Ishikawa (cell line): Measurements from ENCODE around the gene PTBP2.

Source experiments
- CEBPB ChIP-seq: IDR thresholded peaks from 2 replicates; pipeline ENCODE4 v1.6.1; 2012
- CREB1 ChIP-seq: IDR thresholded peaks from 2 replicates; pipeline ENCODE4 v1.6.1; 2012; ENCODE audit warnings: low read depth
- EGR1 ChIP-seq: IDR thresholded peaks from 2 replicates; pipeline ENCODE4 v1.6.1; 2012
- EP300 ChIP-seq: IDR thresholded peaks from 2 replicates; pipeline ENCODE4 v1.6.1; 2012; ENCODE audit warnings: borderline replicate concordance
- FOXM1 ChIP-seq: IDR thresholded peaks from 2 replicates; pipeline ENCODE4 v1.6.1; 2012; ENCODE audit warnings: low read depth, borderline replicate concordance
- NFIC ChIP-seq: IDR thresholded peaks from 2 replicates; pipeline ENCODE4 v1.6.1; 2012
- RAD21 ChIP-seq: IDR thresholded peaks from 2 replicates; pipeline ENCODE4 v1.6.1; 2012; ENCODE audit warnings: low read depth
- TAF1 ChIP-seq: IDR thresholded peaks from 2 replicates; pipeline ENCODE4 v1.6.1; 2012; ENCODE audit warnings: low read depth, mild to moderate bottlenecking
- TCF12 ChIP-seq: IDR thresholded peaks from 2 replicates; pipeline ENCODE4 v1.6.1; 2012; ENCODE audit warnings: low read depth
- TEAD4 ChIP-seq: IDR thresholded peaks from 2 replicates; pipeline ENCODE4 v1.6.1; 2012
- YY1 ChIP-seq: IDR thresholded peaks from 2 replicates; pipeline ENCODE4 v1.6.1; 2012; ENCODE audit warnings: low read depth
- ZBTB7A ChIP-seq: IDR thresholded peaks from 2 replicates; pipeline ENCODE4 v1.6.1; 2012; ENCODE audit warnings: low read depth
- TF ChIP-seq, protein P1 (sequence below): IDR thresholded peaks from 2 replicates; pipeline ENCODE4 v1.6.1; 2012; ENCODE audit warnings: low read depth, mild to moderate bottlenecking
- TF ChIP-seq, protein P2 (sequence below): IDR thresholded peaks from 2 replicates; pipeline ENCODE4 v1.6.1; 2012
- TF ChIP-seq, protein P3 (sequence below): IDR thresholded peaks from 2 replicates; pipeline ENCODE4 v1.6.1; 2012

The PTBP2 gene

DNA sequence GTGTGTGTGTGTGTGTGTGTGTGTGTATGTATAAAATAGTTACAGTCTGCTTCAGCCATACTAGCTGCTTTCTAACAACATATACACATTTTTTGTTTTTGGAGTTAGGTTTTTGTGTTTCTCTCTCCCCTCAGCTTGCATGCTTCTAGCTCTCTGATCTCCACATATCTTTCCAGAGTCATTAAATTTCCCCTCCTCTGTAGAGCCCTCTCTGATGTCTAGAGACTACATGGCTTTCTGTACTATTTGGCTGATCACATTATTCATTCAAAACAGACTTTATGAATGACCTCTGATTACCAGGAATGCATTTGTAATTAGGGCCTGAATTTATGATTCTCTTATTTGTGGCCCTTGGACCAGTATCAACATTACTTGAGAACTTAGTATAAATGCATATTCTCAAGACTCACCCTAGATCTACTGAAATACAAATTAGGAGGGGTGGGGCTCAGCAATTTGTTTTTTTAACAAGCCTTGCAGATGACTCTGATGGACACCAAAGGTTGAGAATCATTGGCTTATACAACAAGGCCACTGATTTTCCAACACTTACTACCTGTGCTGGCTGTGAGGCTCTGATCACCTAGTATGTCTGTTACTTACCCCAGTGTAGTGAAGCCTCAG is 104.5 kb downstream of the PTBP2 start:
- TF ChIP-seq NFIC (no peak), YY1 (no peak)
- TF ChIP-seq, protein P1, sequence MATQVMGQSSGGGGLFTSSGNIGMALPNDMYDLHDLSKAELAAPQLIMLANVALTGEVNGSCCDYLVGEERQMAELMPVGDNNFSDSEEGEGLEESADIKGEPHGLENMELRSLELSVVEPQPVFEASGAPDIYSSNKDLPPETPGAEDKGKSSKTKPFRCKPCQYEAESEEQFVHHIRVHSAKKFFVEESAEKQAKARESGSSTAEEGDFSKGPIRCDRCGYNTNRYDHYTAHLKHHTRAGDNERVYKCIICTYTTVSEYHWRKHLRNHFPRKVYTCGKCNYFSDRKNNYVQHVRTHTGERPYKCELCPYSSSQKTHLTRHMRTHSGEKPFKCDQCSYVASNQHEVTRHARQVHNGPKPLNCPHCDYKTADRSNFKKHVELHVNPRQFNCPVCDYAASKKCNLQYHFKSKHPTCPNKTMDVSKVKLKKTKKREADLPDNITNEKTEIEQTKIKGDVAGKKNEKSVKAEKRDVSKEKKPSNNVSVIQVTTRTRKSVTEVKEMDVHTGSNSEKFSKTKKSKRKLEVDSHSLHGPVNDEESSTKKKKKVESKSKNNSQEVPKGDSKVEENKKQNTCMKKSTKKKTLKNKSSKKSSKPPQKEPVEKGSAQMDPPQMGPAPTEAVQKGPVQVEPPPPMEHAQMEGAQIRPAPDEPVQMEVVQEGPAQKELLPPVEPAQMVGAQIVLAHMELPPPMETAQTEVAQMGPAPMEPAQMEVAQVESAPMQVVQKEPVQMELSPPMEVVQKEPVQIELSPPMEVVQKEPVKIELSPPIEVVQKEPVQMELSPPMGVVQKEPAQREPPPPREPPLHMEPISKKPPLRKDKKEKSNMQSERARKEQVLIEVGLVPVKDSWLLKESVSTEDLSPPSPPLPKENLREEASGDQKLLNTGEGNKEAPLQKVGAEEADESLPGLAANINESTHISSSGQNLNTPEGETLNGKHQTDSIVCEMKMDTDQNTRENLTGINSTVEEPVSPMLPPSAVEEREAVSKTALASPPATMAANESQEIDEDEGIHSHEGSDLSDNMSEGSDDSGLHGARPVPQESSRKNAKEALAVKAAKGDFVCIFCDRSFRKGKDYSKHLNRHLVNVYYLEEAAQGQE = no peak

DNA sequence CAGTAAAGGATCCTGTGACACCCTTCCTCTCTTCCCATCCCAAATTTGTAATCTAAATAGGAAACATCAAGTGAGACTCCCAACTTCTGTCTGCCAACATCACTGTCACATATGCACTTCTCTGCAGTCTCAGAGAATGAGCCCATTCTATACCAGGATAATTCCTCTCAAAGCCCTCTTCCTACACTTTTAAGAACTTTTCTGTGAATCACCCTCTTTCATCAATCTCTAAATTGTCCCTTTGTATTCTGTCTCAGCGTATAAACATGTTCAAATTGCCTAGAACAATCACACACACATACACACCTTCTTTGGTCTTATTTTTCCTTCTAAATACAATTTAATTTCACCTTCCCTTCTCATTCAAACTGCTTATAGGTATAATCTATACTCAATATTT is 111.8 kb downstream of the PTBP2 start:
- TF ChIP-seq RAD21 (no peak), ZBTB7A (no peak), EP300 (no peak), YY1 (no peak), TCF12 (no peak), NFIC (no peak), FOXM1 (no peak), EGR1 (no peak), CREB1 (no peak), TEAD4 (no peak), TAF1 (no peak), CEBPB (no peak)
- TF ChIP-seq, protein P2, sequence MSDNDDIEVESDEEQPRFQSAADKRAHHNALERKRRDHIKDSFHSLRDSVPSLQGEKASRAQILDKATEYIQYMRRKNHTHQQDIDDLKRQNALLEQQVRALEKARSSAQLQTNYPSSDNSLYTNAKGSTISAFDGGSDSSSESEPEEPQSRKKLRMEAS = no peak
- TF ChIP-seq, protein P3, sequence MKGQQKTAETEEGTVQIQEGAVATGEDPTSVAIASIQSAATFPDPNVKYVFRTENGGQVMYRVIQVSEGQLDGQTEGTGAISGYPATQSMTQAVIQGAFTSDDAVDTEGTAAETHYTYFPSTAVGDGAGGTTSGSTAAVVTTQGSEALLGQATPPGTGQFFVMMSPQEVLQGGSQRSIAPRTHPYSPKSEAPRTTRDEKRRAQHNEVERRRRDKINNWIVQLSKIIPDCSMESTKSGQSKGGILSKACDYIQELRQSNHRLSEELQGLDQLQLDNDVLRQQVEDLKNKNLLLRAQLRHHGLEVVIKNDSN = no peak
- TF ChIP-seq, protein P1 = no peak

DNA sequence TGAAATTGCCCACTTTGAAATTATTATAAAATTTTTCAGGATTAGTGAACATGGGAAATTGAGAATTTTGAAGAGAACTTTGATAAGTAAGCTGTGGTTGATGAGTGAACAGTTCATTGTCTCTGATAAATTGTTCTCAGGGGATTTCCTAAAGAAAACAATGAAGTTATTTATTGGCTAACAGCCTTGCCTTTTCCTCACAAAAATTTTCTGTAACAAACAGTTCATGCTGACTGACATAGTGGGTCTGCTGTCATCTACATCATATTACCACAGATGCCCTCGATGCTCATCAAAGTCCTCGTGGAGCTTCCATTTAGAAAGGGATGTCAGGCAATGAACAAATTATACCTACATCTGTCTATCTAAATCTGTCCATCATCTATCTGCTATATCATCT is 113.4 kb downstream of the PTBP2 start:
- TF ChIP-seq, protein P2 = no peak
- TF ChIP-seq FOXM1 (no peak), ZBTB7A (no peak), CREB1 (no peak), EGR1 (no peak), YY1 (no peak), EP300 (no peak)
- TF ChIP-seq, protein P1 = no peak

DNA sequence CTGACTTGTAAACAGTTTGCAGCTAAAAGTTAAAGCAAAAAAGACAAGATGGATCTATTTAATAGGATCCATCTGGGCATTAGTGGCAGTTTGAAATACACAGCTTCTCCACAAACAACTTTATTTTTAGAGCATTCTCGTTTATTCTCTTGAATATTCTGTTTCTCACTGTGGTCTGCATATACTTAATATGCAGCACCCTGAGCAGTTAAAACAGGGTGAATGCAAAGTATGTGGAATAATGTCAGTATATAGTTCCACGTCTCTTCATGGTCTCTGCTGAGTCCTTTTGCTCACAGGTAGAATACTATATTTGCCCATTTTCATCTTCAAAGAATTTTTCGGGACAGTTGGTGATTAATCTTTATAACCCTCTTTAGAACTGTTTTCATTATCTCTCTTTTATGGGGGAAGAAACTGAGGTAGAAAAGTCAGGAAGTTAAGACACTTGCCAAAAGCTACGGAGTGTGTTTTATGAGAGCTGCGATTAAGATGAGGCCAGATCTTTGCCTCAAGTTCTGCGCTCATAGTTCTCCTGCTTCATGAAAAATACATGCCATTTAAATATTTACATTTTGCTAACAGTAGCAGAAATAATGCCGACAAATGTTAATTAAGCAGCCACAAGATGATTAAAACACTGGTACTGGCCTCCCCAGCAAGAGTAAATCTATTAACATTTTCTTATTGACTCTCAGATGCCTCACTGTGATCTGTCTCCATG is 115.6 kb downstream of the PTBP2 start:
- TF ChIP-seq TCF12 (no peak), EP300 (no peak), NFIC (no peak), FOXM1 (no peak)

DNA sequence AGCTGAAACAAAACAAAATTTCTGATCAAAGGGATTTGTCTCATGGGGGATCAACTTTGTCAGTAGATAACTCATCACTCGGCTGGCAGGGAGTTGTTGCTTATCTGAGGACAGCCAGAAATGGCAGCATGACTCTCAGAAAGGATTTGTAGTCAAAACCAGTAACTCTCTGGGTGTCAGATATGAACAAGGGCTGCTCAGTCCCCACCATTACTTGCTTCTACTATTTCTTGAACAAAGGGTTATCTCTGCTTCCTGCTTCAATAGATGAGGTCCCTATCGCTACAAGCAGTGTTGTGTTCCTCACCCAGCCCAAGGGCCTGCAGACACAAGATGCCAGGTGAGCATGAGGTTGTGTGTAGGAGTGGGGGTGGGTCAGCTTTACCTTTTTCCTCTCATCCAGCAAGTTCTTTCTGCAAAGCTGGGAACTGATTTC is 116.2 kb downstream of the PTBP2 start:
- TF ChIP-seq CEBPB (no peak), CREB1 (no peak), TCF12 (no peak), EGR1 (no peak), TAF1 (no peak), RAD21 (no peak), YY1 (no peak), NFIC (no peak), ZBTB7A (no peak), EP300 (no peak), FOXM1 (no peak), TEAD4 (no peak)
- TF ChIP-seq, protein P2 = no peak
- TF ChIP-seq, protein P1 = no peak
- TF ChIP-seq, protein P3 = no peak
